SK-N-SH treated with all-trans-retinoic acid at 6 μM for 48 hours (cell line): ENCODE data around the gene MLYCD.

ENCODE experiments used
- ATAC-seq: fragments of 200-7000 bp; cut with Tn5 transposase; 3 replicates; pipeline ENCODE4 v1.9.1; 2020; ENCODE audit warnings: mild to moderate bottlenecking, moderate library complexity
- ARNTL ChIP-seq: fragments of 450-650 bp; formaldehyde crosslinking; IDR thresholded peaks from 2 replicates; pipeline ENCODE4 v1.5.0; 2020; ENCODE audit warnings: low read depth, mild to moderate bottlenecking, moderate library complexity, borderline replicate concordance
- BACH2 ChIP-seq: fragments of 250-450 bp; sonication (Bioruptor Pico); IDR thresholded peaks from 2 replicates; pipeline ENCODE4 v1.9.0; 2021; ENCODE audit warnings: mild to moderate bottlenecking, borderline replicate concordance
- CREB5 ChIP-seq: fragments of 250-450 bp; sonication (Bioruptor Pico); IDR thresholded peaks from 2 replicates; pipeline ENCODE4 v1.5.1; 2020; ENCODE audit warnings: low read depth, mild to moderate bottlenecking, moderate library complexity
- CSDC2 ChIP-seq: fragments of 250-450 bp; sonication (Bioruptor Pico); IDR thresholded peaks from 2 replicates; pipeline ENCODE4 v1.5.0; 2020; ENCODE audit warnings: mild to moderate bottlenecking, moderate library complexity
- ESRRG ChIP-seq: fragments of 250-450 bp; sonication (Bioruptor Pico); IDR thresholded peaks from 2 replicates; pipeline ENCODE4 v1.6.1; 2021; ENCODE audit warnings: mild to moderate bottlenecking
- GLIS3 ChIP-seq: fragments of 250-450 bp; sonication (Bioruptor Pico); IDR thresholded peaks from 2 replicates; pipeline ENCODE4 v1.5.0; 2020; ENCODE audit warnings: mild to moderate bottlenecking, moderate library complexity
- ISL1 ChIP-seq: fragments of 250-450 bp; sonication (Bioruptor Pico); IDR thresholded peaks from 2 replicates; pipeline ENCODE4 v2.1.2; 2022; ENCODE audit warnings: mild to moderate bottlenecking, moderate library complexity
- OSR1 ChIP-seq: fragments of 250-450 bp; sonication (Bioruptor Pico); IDR thresholded peaks from 2 replicates; pipeline ENCODE4 v1.8.0; 2022; ENCODE audit warnings: moderate library complexity, mild to moderate bottlenecking, inconsistent platforms
- PATZ1 ChIP-seq: fragments of 250-450 bp; sonication (Bioruptor Pico); IDR thresholded peaks from 2 replicates; pipeline ENCODE4 v1.8.0; 2020; ENCODE audit warnings: mild to moderate bottlenecking, moderate library complexity, borderline replicate concordance
- POU6F1 ChIP-seq: fragments of 250-450 bp; sonication (Bioruptor Pico); IDR thresholded peaks from 2 replicates; pipeline ENCODE4 v1.8.0; 2021; ENCODE audit warnings: low read depth, mild to moderate bottlenecking, moderate library complexity, borderline replicate concordance
- RARB ChIP-seq: fragments of 250-450 bp; sonication (Bioruptor Pico); IDR thresholded peaks from 2 replicates; pipeline ENCODE4 v1.8.0; 2021; ENCODE audit warnings: mild to moderate bottlenecking, moderate library complexity
- SNAI2 ChIP-seq: fragments of 250-450 bp; sonication (Bioruptor Pico); IDR thresholded peaks from 2 replicates; pipeline ENCODE4 v1.5.0; 2020; ENCODE audit warnings: mild to moderate bottlenecking, moderate library complexity
- TCF4 ChIP-seq: fragments of 250-450 bp; sonication (Bioruptor Pico); IDR thresholded peaks from 2 replicates; pipeline ENCODE4 v1.8.0; 2021; ENCODE audit warnings: mild to moderate bottlenecking, moderate library complexity, borderline replicate concordance
- TOX ChIP-seq: fragments of 250-450 bp; sonication (Bioruptor Pico); IDR thresholded peaks from 2 replicates; pipeline ENCODE4 v1.8.0; 2021; ENCODE audit warnings: mild to moderate bottlenecking, moderate library complexity, borderline replicate concordance
- ZC3H10 ChIP-seq: fragments of 250-450 bp; sonication (Bioruptor Pico); IDR thresholded peaks from 2 replicates; pipeline ENCODE4 v1.5.1; 2021; ENCODE audit warnings: mild to moderate bottlenecking, moderate library complexity
- ZFP3 ChIP-seq: fragments of 250-450 bp; sonication (Bioruptor Pico); IDR thresholded peaks from 2 replicates; pipeline ENCODE4 v1.5.0; 2020; ENCODE audit warnings: mild to moderate bottlenecking, moderate library complexity
- ZFP30 ChIP-seq: fragments of 450-650 bp; formaldehyde crosslinking; IDR thresholded peaks from 2 replicates; pipeline ENCODE4 v1.5.0; 2022; ENCODE audit warnings: mild to moderate bottlenecking, moderate library complexity
- ZNF565 ChIP-seq: fragments of 450-650 bp; formaldehyde crosslinking; conservative IDR thresholded peaks from 2 replicates; pipeline ENCODE4 v1.5.0; 2020; ENCODE audit warnings: low read depth, mild to moderate bottlenecking, moderate library complexity
- ZNF70 ChIP-seq: fragments of 450-650 bp; formaldehyde crosslinking; IDR thresholded peaks from 2 replicates; pipeline ENCODE4 v1.5.0; 2020; ENCODE audit warnings: mild to moderate bottlenecking, moderate library complexity
- ZNF8 ChIP-seq: fragments of 450-650 bp; formaldehyde crosslinking; IDR thresholded peaks from 2 replicates; pipeline ENCODE4 v1.5.0; 2020; ENCODE audit warnings: mild to moderate bottlenecking, moderate library complexity
- TF ChIP-seq, protein P1 (sequence below): fragments of 250-450 bp; sonication (Bioruptor Pico); IDR thresholded peaks from 2 replicates; pipeline ENCODE4 v1.5.0; 2020; ENCODE audit warnings: mild to moderate bottlenecking, moderate library complexity

MLYCD gene

DNA sequence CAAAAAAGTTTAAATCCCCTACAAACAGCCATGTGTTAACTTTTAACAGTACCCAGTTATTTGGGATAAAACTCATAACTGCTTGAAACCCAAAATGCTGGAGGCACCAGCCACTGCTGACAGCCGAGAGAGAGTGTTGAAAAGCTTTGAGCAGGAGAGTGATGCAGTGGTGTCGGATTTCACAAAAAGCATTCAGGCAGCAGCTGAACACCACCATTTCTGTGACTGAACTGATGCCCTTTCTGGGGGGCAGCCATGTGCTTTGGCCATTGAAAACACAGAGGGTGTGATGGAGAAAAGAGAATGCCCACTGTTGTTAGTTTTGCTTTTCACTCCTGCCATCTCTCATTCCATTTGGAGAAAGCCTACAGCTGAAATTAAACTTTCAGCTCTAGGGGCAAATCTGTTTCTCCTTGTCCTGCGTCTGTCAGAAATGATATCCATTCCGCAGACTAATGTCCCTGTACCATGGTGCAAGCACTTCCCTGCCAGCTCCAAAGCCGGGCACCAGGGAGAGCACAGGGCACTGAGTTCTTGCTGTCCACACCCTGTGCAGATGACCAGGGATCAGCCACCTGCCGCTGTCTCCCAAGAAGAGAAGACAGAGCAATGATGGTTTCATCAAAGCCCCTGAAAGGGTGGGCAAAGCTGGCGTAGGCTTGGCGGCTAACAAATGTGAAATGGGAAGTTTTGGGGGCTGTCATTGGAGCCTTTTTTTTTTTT is 16.6 kb upstream of the MLYCD start:
- ATAC-seq: no peak

GRCh38 chr16:83886199-83886971 is 12.5 kb upstream of the MLYCD start:
- TF ChIP-seq SNAI2 (CRISPR knock-in tag) (no peak), ZFP3 (CRISPR knock-in tag) (no peak), ZNF565 (no peak), ISL1 (CRISPR knock-in tag) (no peak), ESRRG (CRISPR knock-in tag) (no peak), RARB (no peak), OSR1 (CRISPR knock-in tag) (no peak), ZNF70 (CRISPR knock-in tag) (no peak), PATZ1 (CRISPR knock-in tag) (no peak), POU6F1 (CRISPR knock-in tag) (no peak), CREB5 (no peak), ZC3H10 (CRISPR knock-in tag) (no peak), TOX (CRISPR knock-in tag) (no peak), CSDC2 (CRISPR knock-in tag) (no peak)
- TF ChIP-seq, protein P1, sequence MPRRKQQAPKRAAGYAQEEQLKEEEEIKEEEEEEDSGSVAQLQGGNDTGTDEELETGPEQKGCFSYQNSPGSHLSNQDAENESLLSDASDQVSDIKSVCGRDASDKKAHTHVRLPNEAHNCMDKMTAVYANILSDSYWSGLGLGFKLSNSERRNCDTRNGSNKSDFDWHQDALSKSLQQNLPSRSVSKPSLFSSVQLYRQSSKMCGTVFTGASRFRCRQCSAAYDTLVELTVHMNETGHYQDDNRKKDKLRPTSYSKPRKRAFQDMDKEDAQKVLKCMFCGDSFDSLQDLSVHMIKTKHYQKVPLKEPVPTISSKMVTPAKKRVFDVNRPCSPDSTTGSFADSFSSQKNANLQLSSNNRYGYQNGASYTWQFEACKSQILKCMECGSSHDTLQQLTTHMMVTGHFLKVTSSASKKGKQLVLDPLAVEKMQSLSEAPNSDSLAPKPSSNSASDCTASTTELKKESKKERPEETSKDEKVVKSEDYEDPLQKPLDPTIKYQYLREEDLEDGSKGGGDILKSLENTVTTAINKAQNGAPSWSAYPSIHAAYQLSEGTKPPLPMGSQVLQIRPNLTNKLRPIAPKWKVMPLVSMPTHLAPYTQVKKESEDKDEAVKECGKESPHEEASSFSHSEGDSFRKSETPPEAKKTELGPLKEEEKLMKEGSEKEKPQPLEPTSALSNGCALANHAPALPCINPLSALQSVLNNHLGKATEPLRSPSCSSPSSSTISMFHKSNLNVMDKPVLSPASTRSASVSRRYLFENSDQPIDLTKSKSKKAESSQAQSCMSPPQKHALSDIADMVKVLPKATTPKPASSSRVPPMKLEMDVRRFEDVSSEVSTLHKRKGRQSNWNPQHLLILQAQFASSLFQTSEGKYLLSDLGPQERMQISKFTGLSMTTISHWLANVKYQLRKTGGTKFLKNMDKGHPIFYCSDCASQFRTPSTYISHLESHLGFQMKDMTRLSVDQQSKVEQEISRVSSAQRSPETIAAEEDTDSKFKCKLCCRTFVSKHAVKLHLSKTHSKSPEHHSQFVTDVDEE (CRISPR knock-in tag): no peak
- no peak for ATAC-seq

More for the DNA sequence above, 16.6 kb upstream of the MLYCD start:
- TF ChIP-seq CSDC2 (CRISPR knock-in tag) (no peak), ISL1 (CRISPR knock-in tag) (no peak), SNAI2 (CRISPR knock-in tag) (no peak), ZFP30 (no peak), TCF4 (no peak), ZNF8 (no peak), ZC3H10 (CRISPR knock-in tag) (no peak), ARNTL (CRISPR knock-in tag) (no peak), RARB (no peak), CREB5 (no peak), ZFP3 (CRISPR knock-in tag) (no peak), ZNF565 (no peak), ESRRG (CRISPR knock-in tag) (no peak), GLIS3 (CRISPR knock-in tag) (no peak)
- TF ChIP-seq, all 23 proteins: peak for 0

DNA sequence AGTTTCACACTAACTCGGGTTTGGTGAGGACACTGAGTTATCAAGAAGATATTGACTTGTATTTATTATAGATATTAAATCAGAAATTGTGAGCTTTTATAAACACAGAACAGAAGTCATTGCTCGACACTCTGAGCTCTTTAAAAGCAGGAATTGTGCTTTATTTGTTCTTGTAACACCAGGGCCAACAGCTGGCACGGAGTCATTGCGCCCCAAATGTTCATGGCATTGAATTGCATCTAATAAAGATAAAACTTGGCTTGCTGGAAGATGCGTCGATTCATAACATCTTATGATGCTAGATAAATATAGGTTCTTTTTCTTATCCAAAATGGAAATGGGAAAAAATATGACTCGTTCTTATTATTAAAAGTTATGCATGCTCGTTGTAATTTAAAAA is 11.8 kb upstream of the MLYCD start:
- no peak for TF ChIP-seq GLIS3 (CRISPR knock-in tag)
- no peak for TF ChIP-seq RARB
- TF ChIP-seq ZNF565: no peak
- TF ChIP-seq CSDC2 (CRISPR knock-in tag): no peak
- no peak for TF ChIP-seq OSR1 (CRISPR knock-in tag)
- no peak for TF ChIP-seq ZC3H10 (CRISPR knock-in tag)
- no peak for TF ChIP-seq BACH2 (CRISPR knock-in tag)
- no peak for ATAC-seq
